ENCODE results near the gene TFEC.

The TFEC gene

DNA sequence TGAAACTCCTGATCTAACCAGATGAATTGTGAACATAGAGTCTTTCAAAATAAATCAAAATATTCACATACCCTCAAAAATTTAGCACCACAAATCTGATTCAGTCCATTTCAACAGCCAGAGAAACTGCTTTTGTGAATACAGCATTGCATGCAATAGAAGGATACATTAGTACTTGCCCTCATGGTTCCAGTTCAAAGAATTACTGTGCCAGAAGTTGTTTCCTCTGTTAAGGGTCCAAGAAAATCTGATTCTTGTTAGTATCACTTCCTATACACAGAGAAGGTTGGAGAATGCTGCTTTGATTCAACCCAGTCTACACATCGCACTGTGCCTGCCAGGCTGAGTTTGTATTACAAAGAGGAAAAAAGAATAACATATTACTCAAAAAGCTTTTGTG, 115.6 kb downstream of the TFEC start:
- H3K4me1 Mint-ChIP-seq (ENCODE audit: low read depth): no peaks in the 10 kb centered on the region
- H3K27me3 Mint-ChIP-seq: no peaks in the 10 kb centered on the region

DNA sequence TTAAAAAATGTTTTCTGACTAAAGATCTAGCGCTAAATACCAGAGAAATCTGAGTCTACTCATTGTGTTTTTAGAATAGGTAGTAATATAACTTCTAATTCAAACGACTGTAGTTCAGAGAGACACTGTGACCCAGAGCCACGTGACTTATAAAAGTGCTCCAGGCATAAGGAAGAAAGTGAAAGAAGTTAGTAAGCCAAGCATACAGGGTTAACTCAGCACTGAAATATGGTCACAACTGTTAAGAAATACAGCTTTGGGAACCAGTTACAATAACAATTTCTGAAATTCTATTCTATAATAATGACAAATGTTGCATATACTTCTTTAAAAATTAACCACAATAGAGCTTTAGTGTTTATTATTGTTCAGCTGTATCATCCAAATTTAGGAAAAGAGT, 119.1 kb downstream of the TFEC start:
- Mint-ChIP-seq H3K36me3 (ENCODE audit: low read depth) (no peaks in the 10 kb centered on the region), H3K27ac (no peak overlapping the region), H3K4me1 (ENCODE audit: low read depth) (no peaks in the 10 kb centered on the region), H3K9me3 (no peaks in the 10 kb centered on the region), H3K27me3 (no peaks in the 10 kb centered on the region), H3K4me3 (no peak overlapping the region)

More for the DNA sequence above, 115.6 kb downstream of the TFEC start:
- H3K4me3 Mint-ChIP-seq: no peak overlapping the region
- no peaks in the 10 kb centered on the region for H3K36me3 Mint-ChIP-seq (ENCODE audit: low read depth)
- no peaks in the 10 kb centered on the region for H3K9me3 Mint-ChIP-seq
- H3K27ac Mint-ChIP-seq: no peak overlapping the region

DNA sequence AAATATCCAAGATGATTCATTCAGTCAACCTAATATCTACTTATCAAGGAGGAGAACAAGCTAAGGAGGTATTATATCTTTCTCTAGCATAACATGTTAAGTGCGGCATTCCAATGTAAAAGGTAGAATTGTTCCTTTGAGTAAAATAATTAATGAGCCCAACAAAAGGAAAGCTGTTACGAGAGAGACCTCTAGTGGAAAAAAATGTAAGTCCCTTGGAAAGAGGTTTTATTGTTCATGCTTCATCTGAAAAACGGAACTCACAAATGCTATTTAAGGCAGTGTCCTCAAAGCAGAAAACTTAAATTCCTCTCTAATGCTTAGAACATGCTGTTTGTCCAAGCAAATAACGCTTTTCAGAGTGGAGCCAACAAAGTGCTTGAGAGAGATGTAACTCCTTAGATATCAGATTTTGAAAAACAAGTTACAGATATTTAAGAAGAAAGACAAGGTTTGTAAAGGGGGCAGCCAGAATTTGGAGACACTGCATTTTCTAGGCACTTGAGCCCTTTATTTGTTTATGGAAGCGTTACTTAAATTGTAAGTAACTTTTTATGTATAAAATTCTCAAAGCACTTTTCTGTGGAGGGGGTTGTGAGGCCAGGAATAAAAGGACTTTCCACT, 119.9 kb downstream of the TFEC start:
- no peak overlapping the region for H3K4me3 Mint-ChIP-seq
- H3K27ac Mint-ChIP-seq: no peak overlapping the region
- H3K4me1 Mint-ChIP-seq (ENCODE audit: low read depth): no peaks in the 10 kb centered on the region
- H3K9me3 Mint-ChIP-seq: no peaks in the 10 kb centered on the region
- peaks cover 5% of the 10 kb centered on the region for H3K27me3 Mint-ChIP-seq
- no peaks in the 10 kb centered on the region for H3K36me3 Mint-ChIP-seq (ENCODE audit: low read depth)

DNA sequence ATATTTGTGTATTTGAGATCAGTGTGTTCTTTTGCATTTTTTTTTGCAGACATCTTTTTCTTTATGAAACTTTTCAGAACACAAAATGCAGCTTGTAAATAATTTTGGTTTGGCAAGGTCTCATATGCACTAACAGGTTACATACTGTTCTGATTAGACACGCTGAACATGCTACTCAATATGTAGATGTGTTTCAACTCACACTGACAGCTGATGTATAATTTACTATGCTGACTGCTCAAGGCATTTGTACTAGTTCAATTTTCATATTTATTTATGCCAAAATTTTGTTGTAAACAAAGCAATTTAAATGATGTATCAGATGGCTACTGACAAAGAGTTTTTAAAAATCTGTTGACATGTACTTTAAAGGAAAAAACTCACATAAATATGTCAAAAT, 123.8 kb downstream of the TFEC start:
- no peaks in the 10 kb centered on the region for H3K36me3 Mint-ChIP-seq (ENCODE audit: low read depth)
- H3K27ac Mint-ChIP-seq: no peak overlapping the region
- H3K27me3 Mint-ChIP-seq: peaks cover 5% of the 10 kb centered on the region

DNA sequence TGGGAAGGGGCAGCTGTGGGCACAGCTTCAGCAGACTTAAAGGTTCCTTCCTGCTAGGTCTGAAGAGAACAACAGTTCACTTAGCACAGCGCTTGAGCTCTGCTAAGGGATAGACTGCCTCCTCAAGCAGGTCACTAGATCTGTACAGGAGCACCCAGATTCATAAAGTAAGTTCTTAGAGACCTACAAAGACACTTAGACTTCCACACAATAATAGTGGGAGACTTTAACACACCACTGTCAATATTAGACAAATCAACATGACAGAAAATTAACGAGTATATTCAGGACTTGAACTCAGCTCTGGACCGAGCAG, 140.9 kb downstream of the TFEC start:
- no peaks in the 10 kb centered on the region for H3K4me1 Mint-ChIP-seq (ENCODE audit: low read depth)
- H3K27ac Mint-ChIP-seq: no peak overlapping the region
- H3K4me3 Mint-ChIP-seq: no peak overlapping the region
- peaks cover 3% of the 10 kb centered on the region for H3K9me3 Mint-ChIP-seq
- no peaks in the 10 kb centered on the region for H3K27me3 Mint-ChIP-seq
- no peaks in the 10 kb centered on the region for H3K36me3 Mint-ChIP-seq (ENCODE audit: low read depth)

More for the DNA sequence above, 123.8 kb downstream of the TFEC start:
- Mint-ChIP-seq H3K4me3 (no peak overlapping the region), H3K4me1 (ENCODE audit: low read depth) (no peaks in the 10 kb centered on the region), H3K9me3 (no peaks in the 10 kb centered on the region)

DNA sequence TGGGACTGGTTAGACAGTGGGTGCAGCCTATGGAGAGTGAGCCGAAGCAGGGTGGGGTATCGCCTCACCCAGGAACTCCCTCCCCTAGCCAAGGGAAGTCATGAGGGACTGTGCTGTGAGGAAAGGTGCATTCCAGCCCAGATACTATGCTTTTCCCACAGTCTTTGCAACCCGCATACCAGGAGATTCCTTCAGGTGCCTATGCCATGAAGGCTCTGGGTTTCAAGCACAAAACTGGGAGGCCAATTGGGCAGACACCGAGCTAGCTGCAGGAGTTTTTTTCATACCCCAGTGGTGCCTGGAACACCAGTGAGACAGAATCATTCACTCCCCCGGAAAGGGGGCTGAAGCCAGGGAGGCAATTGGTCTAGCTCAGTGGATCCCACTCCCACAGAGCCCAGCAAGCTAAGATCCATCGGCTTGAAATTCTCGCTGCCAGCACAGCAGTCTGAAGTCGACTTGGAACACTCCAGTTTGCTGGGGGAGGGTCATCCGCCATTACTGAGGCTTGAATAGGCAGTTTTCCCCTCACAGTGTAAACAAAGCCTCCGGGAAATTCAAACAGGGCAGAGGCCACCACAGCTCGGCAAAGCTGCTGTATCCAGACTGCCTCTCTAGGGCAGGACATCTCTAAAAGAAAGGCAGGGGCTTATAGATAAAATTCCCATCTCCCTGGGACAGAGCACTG, 141.4 kb downstream of the TFEC start:
- Mint-ChIP-seq H3K27ac (no peak overlapping the region), H3K4me3 (no peak overlapping the region), H3K27me3 (no peaks in the 10 kb centered on the region), H3K36me3 (ENCODE audit: low read depth) (no peaks in the 10 kb centered on the region), H3K9me3 (peaks cover 3% of the 10 kb centered on the region), H3K4me1 (ENCODE audit: low read depth) (no peaks in the 10 kb centered on the region)

DNA sequence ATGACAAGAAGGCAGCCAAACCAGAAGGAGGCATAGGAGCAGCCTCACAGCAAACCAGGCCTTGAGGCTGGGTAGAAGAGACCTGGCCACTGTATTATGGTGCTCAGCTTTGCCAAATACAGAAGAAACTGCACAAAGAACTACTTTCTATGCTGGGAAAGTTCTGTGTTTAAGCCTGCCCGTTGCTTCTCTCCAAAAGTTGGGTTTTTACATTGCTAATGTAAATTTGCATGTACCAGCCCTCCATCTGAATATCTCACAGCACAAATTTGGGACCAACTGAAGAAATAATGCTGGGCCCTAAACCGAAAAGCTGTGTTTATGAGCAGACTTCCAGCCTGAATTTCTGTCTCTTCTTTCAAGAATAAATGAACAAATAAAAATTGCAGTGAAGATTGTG, 145.0 kb downstream of the TFEC start:
- Mint-ChIP-seq H3K9me3 (peaks cover 3% of the 10 kb centered on the region), H3K27ac (no peak overlapping the region), H3K36me3 (ENCODE audit: low read depth) (no peaks in the 10 kb centered on the region), H3K4me3 (no peak overlapping the region), H3K27me3 (no peaks in the 10 kb centered on the region), H3K4me1 (ENCODE audit: low read depth) (no peaks in the 10 kb centered on the region)

All from stimulated activated naive CD8-positive, alpha-beta T cell treated with anti-CD3 and anti-CD28 coated beads, Interleukin-15, Interleukin-2, amounts not matched to agents 100 ng/mL and 50 ng/mL, for 24 hours (primary cell).